K562 (cell line): ENCODE measurements around the gene ZNF267.
A peak's percentile ranks its signal among the peaks of the same experiment; 100 is the strongest.

Source experiments
- FOXM1 ChIP-seq, 2 experiments: fragments of 450-650 bp in 1 of 2; sonication (generic) in 1 of 2; formaldehyde crosslinking in 1 of 2; IDR thresholded peaks; 2 replicates each; pipeline versions ENCODE4 v1.6.1 to v1.9.0; 2017 to 2022; ENCODE audit warnings: low read depth in 2 of 2, mild to moderate bottlenecking in 2 of 2, missing genetic modification reagents in 1 of 2, moderate library complexity in 1 of 2
- POLR2A ChIP-seq: fragments of 450-650 bp; conservative IDR thresholded peaks from 2 replicates; pipeline ENCODE4 v1.6.1; 2016

DNA sequence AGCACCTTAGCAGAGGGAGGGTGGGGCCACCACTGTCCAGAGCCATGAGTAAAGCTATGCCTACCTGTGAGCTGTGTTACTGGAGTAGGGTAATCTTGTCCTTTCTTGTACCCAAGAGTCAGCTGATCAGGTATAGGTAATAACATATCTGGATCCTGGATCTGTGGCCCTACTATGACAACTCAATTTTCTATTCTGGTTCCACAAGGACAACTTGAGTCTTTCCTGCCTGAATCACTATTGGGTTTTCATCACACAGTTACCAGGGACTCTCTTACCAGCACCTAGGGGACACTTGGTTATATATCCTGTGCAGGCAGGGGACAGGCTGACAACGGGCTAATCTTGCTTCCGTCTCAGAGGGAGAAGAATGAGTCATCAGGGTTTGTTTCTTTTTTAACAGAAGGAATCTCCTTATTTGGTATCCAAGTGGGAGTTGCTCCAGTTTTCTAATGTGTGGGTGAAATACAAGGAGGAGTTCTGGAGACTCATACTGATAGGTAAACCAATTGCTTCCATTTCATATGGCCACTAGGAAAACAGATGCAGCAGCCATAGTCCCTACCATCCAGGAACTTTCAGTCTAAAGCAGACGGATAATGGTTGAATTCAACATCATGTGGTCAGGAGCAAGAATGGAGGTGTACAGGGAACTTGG, 6.8 kb downstream of the ZNF267 start:
- TF ChIP-seq FOXM1 (IDR thresholded peaks at IDR 0.05; ENCODE audit: low read depth) (0 out of 2 replicates have a peak, but pooled peaks have one; percentile 28), FOXM1 (CRISPR knock-in tag; IDR thresholded peaks at IDR 0.05; ENCODE audit: low read depth) (no peak), POLR2A (peak; percentile 67)
